OCI-LY1 (cell line): ENCODE measurements around the gene SLIT3.

Experiments used
- CTCF ChIP-seq: fragments of 200-600 bp; sonication (generic), shearing (Covaris generic); IDR thresholded peaks from 2 replicates; pipeline ENCODE4 v1.5.1; 2017; ENCODE audit warnings: mild to moderate bottlenecking, antibody characterized with exemption, low read length, moderate library complexity, mixed read lengths
- EZH2 ChIP-seq: fragments of 200-600 bp; sonication (generic), shearing (Covaris generic); IDR thresholded peaks from 2 replicates; pipeline ENCODE4 v1.8.0; 2017; ENCODE audit warnings: borderline replicate concordance, mixed run types, mild to moderate bottlenecking, antibody characterized with exemption, low read length, moderate library complexity, mixed read lengths

- TF ChIP-seq CTCF (no peak), EZH2 (no peak)
Measured at GRCh38 chr5:169325273-169325672, 24.3 kb upstream of the SLIT3 start.
